H9 (cell line): ENCODE measurements around the gene RPP30. TPM values are rescaled to one million over a fixed set of nuclear protein-coding genes. Genes with fewer than 3 reads are reported as not detected.

Source experiments
- DNase-seq: peaks from one replicate; pipeline ENCODE4 v3.0.0-alpha.2; 2017
- H2AFZ ChIP-seq: one replicate; pipeline ENCODE4 v1.6.1; 2013; ENCODE audit warnings: mild to moderate bottlenecking, low read length, control low read depth, moderate library complexity
- H2AK5ac ChIP-seq: 2 replicates; pipeline ENCODE4 v1.6.1; 2013; ENCODE audit warnings: low read length, control low read depth, mixed read lengths; ENCODE audit not compliant: insufficient read length
- H2BK120ac ChIP-seq: one replicate; pipeline ENCODE4 v1.6.1; 2013; ENCODE audit warnings: low read depth, mild to moderate bottlenecking, low read length, control low read depth, inconsistent platforms; ENCODE audit not compliant: poor library complexity, severe bottlenecking
- H2BK12ac ChIP-seq: 2 replicates; pipeline ENCODE4 v1.6.1; 2013; ENCODE audit warnings: low read length, control low read depth, mixed read lengths, low read depth; ENCODE audit not compliant: insufficient read length
- H2BK15ac ChIP-seq: 2 replicates; pipeline ENCODE4 v1.6.1; 2013; ENCODE audit warnings: low read depth, low read length, control low read depth
- H2BK20ac ChIP-seq: one replicate; pipeline ENCODE4 v1.6.1; 2013; ENCODE audit warnings: low read depth, mild to moderate bottlenecking, low read length, control low read depth, inconsistent platforms; ENCODE audit not compliant: poor library complexity, severe bottlenecking
- H2BK5ac ChIP-seq: 2 replicates; pipeline ENCODE4 v1.6.1; 2013; ENCODE audit warnings: low read length, control low read depth, mixed read lengths; ENCODE audit not compliant: insufficient read length
- H3K14ac ChIP-seq: 2 replicates; pipeline ENCODE4 v1.6.1; 2013; ENCODE audit warnings: low read length, control low read depth; ENCODE audit not compliant: insufficient read depth
- H3K18ac ChIP-seq: 2 replicates; pipeline ENCODE4 v1.6.1; 2013; ENCODE audit warnings: low read depth, mild to moderate bottlenecking, mixed read lengths, low read length, control low read depth; ENCODE audit not compliant: insufficient read length
- H3K23ac ChIP-seq: 2 replicates; pipeline ENCODE4 v1.6.1; 2013; ENCODE audit warnings: low read length, control low read depth, mixed read lengths, low read depth; ENCODE audit not compliant: insufficient read length
- H3K23me2 ChIP-seq: 2 replicates; pipeline ENCODE4 v1.6.1; 2013; ENCODE audit warnings: low read depth, mild to moderate bottlenecking, mixed read lengths, low read length, control low read depth; ENCODE audit not compliant: insufficient read length, poor library complexity, severe bottlenecking
- H3K27ac ChIP-seq: 2 replicates; pipeline ENCODE4 v1.5.1; 2013; ENCODE audit warnings: low read length, control low read depth, mixed read lengths, low read depth; ENCODE audit not compliant: insufficient read length
- H3K27me3 ChIP-seq: 2 replicates; pipeline ENCODE4 v1.6.1; 2013; ENCODE audit warnings: low read length, control low read depth, inconsistent platforms; ENCODE audit not compliant: insufficient read depth
- H3K4ac ChIP-seq: 2 replicates; pipeline ENCODE4 v1.6.1; 2013; ENCODE audit warnings: low read depth, mild to moderate bottlenecking, control low read depth, inconsistent platforms, low read length, moderate library complexity
- H3K4me1 ChIP-seq: 2 replicates; pipeline ENCODE4 v1.6.1; 2013; ENCODE audit warnings: low read length, control low read depth, inconsistent platforms; ENCODE audit not compliant: insufficient read depth
- H3K4me2 ChIP-seq: 2 replicates; pipeline ENCODE4 v1.6.1; 2013; ENCODE audit warnings: low read length, control low read depth, mixed read lengths; ENCODE audit not compliant: insufficient read length, insufficient read depth
- H3K56ac ChIP-seq: 2 replicates; pipeline ENCODE4 v1.6.1; 2013; ENCODE audit warnings: low read depth, mild to moderate bottlenecking, mixed read lengths, low read length, control low read depth; ENCODE audit not compliant: insufficient read length
- H3K79me1 ChIP-seq: 2 replicates; pipeline ENCODE4 v1.6.1; 2013; ENCODE audit warnings: low read depth, mild to moderate bottlenecking, moderate library complexity, low read length, control low read depth, inconsistent platforms; ENCODE audit not compliant: insufficient read depth, poor library complexity, severe bottlenecking
- H3K79me2 ChIP-seq: 2 replicates; pipeline ENCODE4 v1.6.1; 2013; ENCODE audit warnings: low read length, control low read depth, inconsistent platforms; ENCODE audit not compliant: insufficient read depth
- H3K9ac ChIP-seq: 2 replicates; pipeline ENCODE4 v1.6.1; 2013; ENCODE audit warnings: low read length, control low read depth, mixed read lengths; ENCODE audit not compliant: insufficient read length; ENCODE audit errors: extremely low read depth
- H3K9me3 ChIP-seq: one replicate; pipeline ENCODE4 v1.6.1; 2013; ENCODE audit warnings: low read depth, low read length, inconsistent platforms; ENCODE audit not compliant: control insufficient read depth
- H3T11ph ChIP-seq: one replicate; pipeline ENCODE4 v1.6.1; 2013; ENCODE audit warnings: mild to moderate bottlenecking, low read length, control low read depth, inconsistent platforms
- H4K20me1 ChIP-seq: one replicate; pipeline ENCODE4 v1.6.1; 2013; ENCODE audit not compliant: control insufficient read depth, insufficient read length, insufficient read depth
- H4K5ac ChIP-seq: 2 replicates; pipeline ENCODE4 v1.6.1; 2013; ENCODE audit warnings: low read depth, mild to moderate bottlenecking, mixed read lengths, low read length, control low read depth; ENCODE audit not compliant: insufficient read length
- H4K8ac ChIP-seq: replicated peaks from 2 replicates; pipeline ENCODE4 v1.6.1; 2013; ENCODE audit warnings: low read length, control low read depth, mixed read lengths, low read depth; ENCODE audit not compliant: insufficient read length
- H4K91ac ChIP-seq: 2 replicates; pipeline ENCODE4 v1.6.1; 2013; ENCODE audit warnings: low read depth, mild to moderate bottlenecking, moderate library complexity, mixed read lengths, low read length, control low read depth; ENCODE audit not compliant: insufficient read length
- H3K27ac Mint-ChIP-seq, 3 experiments: 2 replicates in 2 of 3; 3 replicates in 1 of 3; pipeline ENCODE4 v1.8.0; 2020 to 2021; ENCODE audit warnings: mixed read lengths in 3 of 3, mild to moderate bottlenecking in 1 of 3, moderate library complexity in 1 of 3
- H3K27me3 Mint-ChIP-seq: 2 replicates; pipeline ENCODE4 v1.8.0; 2021; ENCODE audit warnings: low read depth, mild to moderate bottlenecking, moderate library complexity, mixed read lengths
- H3K36me3 Mint-ChIP-seq, 3 experiments: 2 replicates in 2 of 3; 3 replicates in 1 of 3; pipeline ENCODE4 v1.8.0; 2020 to 2021; ENCODE audit warnings: low read depth in 3 of 3, mixed read lengths in 3 of 3; ENCODE audit not compliant: insufficient read depth in 1 of 3
- H3K4me1 Mint-ChIP-seq, 2 experiments: 2 replicates each; pipeline ENCODE4 v1.8.0; 2020; ENCODE audit warnings: mixed read lengths in 2 of 2
- H3K4me3 Mint-ChIP-seq, 2 experiments: 2 replicates in 1 of 2; 3 replicates in 1 of 2; pipeline ENCODE4 v1.8.0; 2020 to 2021; ENCODE audit warnings: mild to moderate bottlenecking in 2 of 2, mixed read lengths in 2 of 2, moderate library complexity in 1 of 2
- H3K9me3 Mint-ChIP-seq, 2 experiments: 2 replicates in 1 of 2; 3 replicates in 1 of 2; pipeline ENCODE4 v1.8.0; 2020; ENCODE audit warnings: mild to moderate bottlenecking in 2 of 2, mixed read lengths in 2 of 2, moderate library complexity in 1 of 2
- WGBS: extraction: QIAGEN DNeasy Blood & Tissue Kit; methylation state at CpG from one replicate; pipeline ENCODE4 v1.1.7; 2013; ENCODE audit warnings: missing lambda C conversion rate, low lambda C conversion rate, mixed read lengths; ENCODE audit not compliant: insufficient read length; ENCODE audit errors: extremely low coverage; 5-methylcytosine and 5-hydroxymethylcytosine counted together
- total RNA-seq: library from RNA; stranded (reverse); gene quantifications from 2 replicates; pipeline ENCODE4 v1.2.1, GENCODE V29; 2021
- TF ChIP-seq, protein P1 (sequence below): fragments of 200-600 bp; sonication (generic); conservative IDR thresholded peaks from 3 replicates; pipeline ENCODE4 v1.8.0; 2021; ENCODE audit warnings: antibody characterized with exemption, mild to moderate bottlenecking

RPP30 gene
- total RNA-seq, 1 experiment from 2014 or later = 77.7 TPM

DNA sequence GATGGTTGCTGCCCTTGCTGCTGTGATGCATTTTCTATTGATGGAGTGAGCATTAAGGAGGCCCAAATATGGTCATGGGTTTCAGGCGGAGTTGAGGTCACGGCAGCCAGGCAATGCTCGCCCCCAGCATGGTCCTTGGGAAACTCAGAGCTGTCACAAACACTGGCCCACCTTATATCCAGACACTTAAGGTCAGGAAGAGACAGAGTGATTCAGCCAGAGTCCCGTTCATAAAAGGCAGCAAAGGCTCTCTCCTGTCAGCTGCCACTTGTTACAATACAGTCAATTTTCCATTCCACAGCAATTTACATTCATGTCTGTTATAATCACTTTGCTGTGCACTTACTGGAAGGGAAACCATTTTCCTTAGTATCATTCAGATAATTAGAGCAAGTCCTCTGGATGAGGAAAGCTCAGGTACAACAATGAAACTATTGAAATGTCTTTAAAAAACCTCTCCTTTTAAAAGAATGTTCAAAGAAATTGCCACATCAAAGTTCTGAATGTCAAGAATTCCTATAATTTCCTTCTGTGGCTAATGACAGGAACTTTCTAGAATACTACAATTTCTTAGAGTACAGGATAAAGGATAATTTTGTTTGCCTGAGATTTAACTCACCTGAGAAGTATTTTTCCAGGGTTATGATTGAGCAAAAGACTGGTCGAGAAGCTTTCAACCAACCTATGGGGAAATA, 64.0 kb downstream of the RPP30 start:
- H3K27ac Mint-ChIP-seq = no peak overlapping the region
- H4K5ac ChIP-seq = no peak overlapping the region
- H2AFZ ChIP-seq = no peak overlapping the region

More for the DNA sequence above, 64.0 kb downstream of the RPP30 start:
- Histone ChIP-seq H3K4ac (no peak overlapping the region), H3K23ac (no peak overlapping the region), H2BK5ac (no peak overlapping the region), H3K18ac (no peak overlapping the region), H2BK20ac (no peak overlapping the region), H2AK5ac (no peak overlapping the region), H2BK12ac (no peak overlapping the region), H3K56ac (no peak overlapping the region), H3K23me2 (no peaks in the 10 kb centered on the region), H3K79me1 (no peaks in the 10 kb centered on the region), H3K79me2 (no peaks in the 10 kb centered on the region), H3K14ac (no peak overlapping the region), H3K27me3 (peaks cover 12% of the 10 kb centered on the region; the same call in 1 of the 2 replicates), H4K8ac (no peak overlapping the region), H3K4me1 (peaks cover 4% of the 10 kb centered on the region; the same call in 1 of the 2 replicates), H3K9me3 (no peaks in the 10 kb centered on the region), H3K9ac (no peak overlapping the region), H2BK120ac (no peak overlapping the region), H3K4me2 (no peak overlapping the region), H2BK15ac (no peak overlapping the region), H4K91ac (no peak overlapping the region), H4K20me1 (no peaks in the 10 kb centered on the region), H3T11ph (no peak overlapping the region), H3K27ac (no peak overlapping the region)
- Mint-ChIP-seq H3K36me3 (no peaks in the 10 kb centered on the region), H3K4me1 (peaks cover 19 to 29% of the 10 kb centered on the region in 2 experiments), H3K27me3 (peaks cover 94% of the 10 kb centered on the region), H3K9me3 (peaks cover 0 to 3% of the 10 kb centered on the region in 2 experiments; a peak in 2 of 5 replicates), H3K4me3 (no peak overlapping the region)
- TF ChIP-seq, protein P1, sequence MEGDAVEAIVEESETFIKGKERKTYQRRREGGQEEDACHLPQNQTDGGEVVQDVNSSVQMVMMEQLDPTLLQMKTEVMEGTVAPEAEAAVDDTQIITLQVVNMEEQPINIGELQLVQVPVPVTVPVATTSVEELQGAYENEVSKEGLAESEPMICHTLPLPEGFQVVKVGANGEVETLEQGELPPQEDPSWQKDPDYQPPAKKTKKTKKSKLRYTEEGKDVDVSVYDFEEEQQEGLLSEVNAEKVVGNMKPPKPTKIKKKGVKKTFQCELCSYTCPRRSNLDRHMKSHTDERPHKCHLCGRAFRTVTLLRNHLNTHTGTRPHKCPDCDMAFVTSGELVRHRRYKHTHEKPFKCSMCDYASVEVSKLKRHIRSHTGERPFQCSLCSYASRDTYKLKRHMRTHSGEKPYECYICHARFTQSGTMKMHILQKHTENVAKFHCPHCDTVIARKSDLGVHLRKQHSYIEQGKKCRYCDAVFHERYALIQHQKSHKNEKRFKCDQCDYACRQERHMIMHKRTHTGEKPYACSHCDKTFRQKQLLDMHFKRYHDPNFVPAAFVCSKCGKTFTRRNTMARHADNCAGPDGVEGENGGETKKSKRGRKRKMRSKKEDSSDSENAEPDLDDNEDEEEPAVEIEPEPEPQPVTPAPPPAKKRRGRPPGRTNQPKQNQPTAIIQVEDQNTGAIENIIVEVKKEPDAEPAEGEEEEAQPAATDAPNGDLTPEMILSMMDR = no peak
- no CpG with 5 or more reads among the region's 5 CpGs for WGBS
- no peak for DNase-seq
